Thoracic aorta (tissue), 2 donors: ENCODE measurements around the gene MICALL2. TPM values are rescaled to one million over a fixed set of nuclear protein-coding genes. Genes with fewer than 3 reads are reported as not detected.

ENCODE experiments used
- ATAC-seq: fragments of 150-250 bp; one replicate; pipeline ENCODE4 v1.8.0; 2017; ENCODE audit warnings: low read depth; ENCODE audit not compliant: insufficient number of reproducible peaks, low FRiP score
- DNase-seq: peaks from one replicate; pipeline ENCODE4 v3.0.0-alpha.2; 2020; ENCODE audit warnings: low spot score
- H3K27ac ChIP-seq, 2 donors: fragments of 200-600 bp; sonication (generic); 1 replicate in 1 of 2; 2 replicates in 1 of 2; pipeline ENCODE4 v1.5.1; 2016; ENCODE audit warnings: mild to moderate bottlenecking in 2 of 2, moderate library complexity in 2 of 2
- H3K27me3 ChIP-seq: fragments of 200-600 bp; sonication (generic); replicated peaks from 2 replicates; pipeline ENCODE4 v1.6.0; 2016; ENCODE audit warnings: mild to moderate bottlenecking; ENCODE audit not compliant: insufficient read depth
- H3K36me3 ChIP-seq: fragments of 200-600 bp; sonication (generic); one replicate; pipeline ENCODE4 v1.5.1; 2016
- H3K4me1 ChIP-seq, 2 donors: fragments of 200-600 bp; sonication (generic); 1 replicate in 1 of 2; 2 replicates in 1 of 2; pipeline versions ENCODE4 v1.5.1 to v1.6.0; 2016; ENCODE audit warnings: low read depth in 2 of 2, mild to moderate bottlenecking in 1 of 2; ENCODE audit not compliant: control insufficient read depth in 1 of 2
- H3K4me3 ChIP-seq: fragments of 200-600 bp; sonication (generic); 2 replicates; pipeline ENCODE4 v1.5.1; 2016; ENCODE audit warnings: mild to moderate bottlenecking
- H3K9me3 ChIP-seq: fragments of 200-600 bp; sonication (generic); 2 replicates; pipeline ENCODE4 v1.5.1; 2016
- total RNA-seq, 2 donors: library from RNA; depleted of rRNA; stranded (reverse); fragments of >200 nt; gene quantifications; one replicate each; pipeline versions ENCODE4 v1.1.0 to v1.2.3, GENCODE V29; 2016
- TF ChIP-seq, protein P1 (sequence below): fragments of 200-600 bp; sonication (generic); IDR thresholded peaks from one replicate; pipeline ENCODE4 v1.5.1; 2019; ENCODE audit warnings: antibody characterized with exemption

Gene MICALL2
- total RNA-seq, 2 donors from 2014 or later: 71.7 to 80.0 TPM

DNA sequence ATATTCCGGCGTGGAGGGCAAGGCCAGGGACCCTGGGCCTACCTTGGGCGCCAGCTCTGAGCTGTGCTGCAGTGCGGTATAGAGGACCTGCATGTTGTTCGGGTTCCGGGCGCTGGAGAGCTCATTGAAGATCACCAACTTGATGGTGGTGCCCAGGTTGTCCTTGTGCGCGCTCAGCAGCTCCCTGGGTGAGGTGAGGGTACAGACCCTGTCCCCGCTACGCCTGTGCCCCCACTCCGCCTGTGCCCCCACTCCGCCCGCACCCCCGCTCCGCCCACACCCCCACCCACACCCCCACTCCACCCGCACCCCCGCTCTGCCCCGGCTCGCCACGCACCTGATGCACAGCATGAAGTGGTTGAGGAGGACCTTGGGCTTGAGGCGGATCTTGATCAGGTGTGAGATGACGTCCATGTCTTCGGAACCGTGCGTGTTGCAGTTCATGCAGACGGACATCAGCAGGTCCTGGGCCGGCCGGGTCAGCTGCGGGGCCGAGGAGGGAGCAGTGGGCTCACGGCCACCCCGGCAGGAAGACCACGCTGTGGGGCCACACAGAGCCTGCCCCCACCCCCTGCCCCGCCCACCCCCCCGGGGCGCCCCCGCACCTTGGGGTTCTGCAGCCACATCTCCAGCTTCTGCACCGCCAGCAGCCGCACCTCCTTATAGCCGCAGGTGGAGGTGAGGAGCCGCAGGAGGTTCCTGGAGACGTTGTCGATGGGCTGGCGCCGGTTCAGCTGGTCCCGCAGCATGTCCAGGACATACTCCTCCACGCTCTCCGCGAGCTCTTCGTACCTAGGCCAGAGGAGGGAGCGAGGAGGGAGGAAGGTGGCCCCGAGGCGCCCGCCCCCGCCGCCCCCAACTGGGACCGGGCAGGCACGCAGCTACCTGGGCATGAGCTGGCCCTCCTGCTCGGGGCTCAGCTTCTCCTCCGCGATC is 39.4 kb upstream of the MICALL2 start:
- Histone ChIP-seq H3K4me1 (peaks cover 12 to 14% of the 10 kb centered on the region in 2 donors), H3K4me3 (no peak overlapping the region), H3K27ac (no peak overlapping the region), H3K27me3 (no peaks in the 10 kb centered on the region), H3K9me3 (no peaks in the 10 kb centered on the region), H3K36me3 (peaks cover 73% of the 10 kb centered on the region)
- ATAC-seq (no peak), DNase-seq (no peak)
- TF ChIP-seq, protein P1, sequence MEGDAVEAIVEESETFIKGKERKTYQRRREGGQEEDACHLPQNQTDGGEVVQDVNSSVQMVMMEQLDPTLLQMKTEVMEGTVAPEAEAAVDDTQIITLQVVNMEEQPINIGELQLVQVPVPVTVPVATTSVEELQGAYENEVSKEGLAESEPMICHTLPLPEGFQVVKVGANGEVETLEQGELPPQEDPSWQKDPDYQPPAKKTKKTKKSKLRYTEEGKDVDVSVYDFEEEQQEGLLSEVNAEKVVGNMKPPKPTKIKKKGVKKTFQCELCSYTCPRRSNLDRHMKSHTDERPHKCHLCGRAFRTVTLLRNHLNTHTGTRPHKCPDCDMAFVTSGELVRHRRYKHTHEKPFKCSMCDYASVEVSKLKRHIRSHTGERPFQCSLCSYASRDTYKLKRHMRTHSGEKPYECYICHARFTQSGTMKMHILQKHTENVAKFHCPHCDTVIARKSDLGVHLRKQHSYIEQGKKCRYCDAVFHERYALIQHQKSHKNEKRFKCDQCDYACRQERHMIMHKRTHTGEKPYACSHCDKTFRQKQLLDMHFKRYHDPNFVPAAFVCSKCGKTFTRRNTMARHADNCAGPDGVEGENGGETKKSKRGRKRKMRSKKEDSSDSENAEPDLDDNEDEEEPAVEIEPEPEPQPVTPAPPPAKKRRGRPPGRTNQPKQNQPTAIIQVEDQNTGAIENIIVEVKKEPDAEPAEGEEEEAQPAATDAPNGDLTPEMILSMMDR: no peak

DNA sequence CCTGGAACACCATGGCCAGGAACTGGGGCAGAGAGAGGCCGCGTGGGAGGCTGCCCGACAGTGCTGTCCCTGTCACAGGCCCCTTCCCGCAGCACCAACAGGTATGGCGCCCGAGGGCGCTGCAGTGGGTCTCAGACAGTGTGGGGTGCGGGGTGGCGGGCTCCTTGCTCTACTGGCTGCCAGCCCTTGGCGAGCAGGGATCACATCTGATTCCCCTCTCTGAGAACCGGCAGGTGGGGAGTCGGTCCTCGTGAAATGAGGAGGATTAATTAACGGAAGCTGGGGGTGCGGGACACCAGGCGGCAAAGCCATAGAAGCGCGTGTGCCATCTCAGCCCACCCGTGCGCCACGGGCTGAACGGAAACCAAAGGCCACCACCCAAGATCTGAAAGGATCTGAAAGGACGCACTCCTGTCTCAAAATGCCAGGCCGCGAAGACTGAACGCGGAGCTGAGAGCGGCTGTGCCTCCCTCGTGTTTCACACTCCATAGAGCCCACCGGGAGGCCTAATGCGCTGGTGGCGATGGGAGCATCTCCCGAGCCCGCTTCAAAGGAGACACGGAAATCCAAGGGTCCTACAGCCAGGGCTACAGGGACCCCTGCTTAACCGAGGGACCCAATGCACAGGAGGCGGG is 38.1 kb upstream of the MICALL2 start:
- Histone ChIP-seq H3K9me3 (no peaks in the 10 kb centered on the region), H3K36me3 (peaks cover 78% of the 10 kb centered on the region), H3K4me3 (no peak overlapping the region), H3K27ac (no peak overlapping the region), H3K27me3 (no peaks in the 10 kb centered on the region), H3K4me1 (peaks cover under 1 to 2% of the 10 kb centered on the region in 2 donors)
- DNase-seq (no peak), ATAC-seq (no peak)
- TF ChIP-seq, protein P1: no peak

DNA sequence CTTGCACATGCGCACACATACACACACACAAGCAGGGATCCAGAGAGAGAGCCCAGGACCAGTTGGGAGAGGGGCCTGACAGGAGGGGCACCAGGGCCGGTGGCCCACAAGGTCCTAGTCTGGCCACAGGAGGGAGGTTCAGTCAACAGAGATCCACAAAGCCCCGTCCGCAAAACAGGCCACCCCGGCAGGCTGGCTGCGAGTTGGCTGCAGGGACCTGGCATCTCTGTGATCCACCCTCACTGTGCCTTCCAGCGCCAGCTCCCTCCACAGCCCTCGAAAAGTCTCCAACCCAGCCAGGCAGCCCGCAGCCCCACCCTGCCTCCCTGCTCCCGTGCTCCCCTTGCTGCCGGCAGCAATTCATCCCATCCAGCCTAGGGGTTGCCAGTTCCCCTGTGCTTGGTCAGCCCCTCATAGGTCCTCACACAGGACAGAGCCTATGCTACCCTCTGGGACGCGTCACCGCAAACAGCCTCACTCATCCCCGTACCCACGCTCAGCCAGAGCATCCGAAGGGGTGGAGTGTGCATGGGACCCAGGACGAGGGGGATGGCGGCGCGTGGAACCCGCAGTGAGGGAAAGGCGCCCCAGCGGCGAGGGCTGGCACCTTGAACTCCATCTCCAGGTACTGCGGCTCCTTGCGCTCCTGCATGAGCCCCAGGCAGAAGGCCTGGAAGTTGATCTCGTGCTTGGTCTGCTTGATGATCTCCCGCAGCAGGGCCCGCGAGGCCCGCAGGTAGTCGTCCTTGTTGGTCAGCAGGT is 37.4 kb upstream of the MICALL2 start:
- Histone ChIP-seq H3K36me3 (peaks cover 76% of the 10 kb centered on the region), H3K4me3 (no peak overlapping the region), H3K9me3 (no peaks in the 10 kb centered on the region), H3K4me1 (no peaks in the 10 kb centered on the region), H3K27me3 (no peaks in the 10 kb centered on the region), H3K27ac (no peak overlapping the region)
- TF ChIP-seq, protein P1: no peak
- DNase-seq: no peak
- no peak for ATAC-seq

DNA sequence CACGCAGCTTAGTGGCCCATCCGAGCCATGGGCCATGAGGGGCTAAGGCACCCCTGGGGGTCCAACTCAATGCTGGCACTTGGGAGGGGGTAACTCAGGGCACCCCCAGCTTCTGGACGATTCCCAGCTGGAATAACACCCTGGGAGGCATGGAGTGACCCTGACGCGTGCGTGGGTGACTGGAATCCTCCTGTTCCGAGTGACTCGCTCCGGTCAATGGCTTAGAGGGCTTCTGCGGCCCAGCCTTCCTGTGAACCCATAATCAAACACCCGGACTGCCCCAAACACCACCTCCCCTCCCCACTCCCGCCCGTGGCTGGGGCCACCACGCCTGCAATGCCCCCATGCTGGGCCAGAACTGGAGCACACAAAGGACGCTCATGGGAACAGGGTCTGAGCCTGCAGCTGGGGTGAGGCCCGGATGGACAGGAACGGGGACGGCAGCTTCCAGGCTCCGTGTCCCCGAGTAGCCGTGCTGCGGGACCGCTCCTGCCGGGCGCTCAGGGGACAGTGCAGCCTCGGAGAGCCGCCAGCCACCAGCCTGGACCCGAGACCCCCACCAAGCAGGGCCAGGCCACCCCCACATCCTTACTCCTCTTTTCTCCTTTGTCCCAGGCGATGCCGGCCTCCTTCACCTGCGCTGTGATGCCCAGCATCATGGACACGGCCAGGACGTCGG is 36.4 kb upstream of the MICALL2 start:
- H3K9me3 ChIP-seq: no peaks in the 10 kb centered on the region
- DNase-seq (no peak), ATAC-seq (no peak)
- H3K4me3 ChIP-seq: no peak overlapping the region
- H3K36me3 ChIP-seq: peaks cover 81% of the 10 kb centered on the region
- no peaks in the 10 kb centered on the region for H3K27me3 ChIP-seq
- no peaks in the 10 kb centered on the region for H3K4me1 ChIP-seq
- no peak overlapping the region for H3K27ac ChIP-seq
- TF ChIP-seq, protein P1: no peak
